GM23338 (cell line): ENCODE results near the gene CTNNA2. TPM values are rescaled to one million over a fixed set of nuclear protein-coding genes. Genes with fewer than 3 reads are reported as not detected.

ENCODE experiments used
- ATAC-seq: fragments of 200-7000 bp; cut with Tn5 transposase; 3 replicates; pipeline ENCODE4 v1.9.1; 2020
- DNase-seq: peaks from one replicate; pipeline ENCODE4 v3.0.0-alpha.2; 2015; ENCODE audit warnings: low spot score
- H2AFZ ChIP-seq: fragments of 200-600 bp; sonication (generic); 2 replicates; pipeline ENCODE4 v1.8.0; 2016; ENCODE audit warnings: antibody characterized with exemption, mild to moderate bottlenecking, moderate library complexity
- H3F3A ChIP-seq: fragments of 200-600 bp; sonication (generic); replicated peaks from 2 replicates; pipeline ENCODE4 v1.8.0; 2017; ENCODE audit warnings: antibody characterized with exemption, mixed run types, low read depth
- H3K27ac ChIP-seq: fragments of 200-600 bp; sonication (generic); 2 replicates; pipeline ENCODE4 v1.6.1; 2016; ENCODE audit warnings: low read depth
- H3K27me3 ChIP-seq: fragments of 200-600 bp; sonication (generic); 2 replicates; pipeline ENCODE4 v1.8.0; 2016; ENCODE audit warnings: mild to moderate bottlenecking, mixed run types, moderate library complexity; ENCODE audit not compliant: insufficient read depth
- H3K36me3 ChIP-seq: fragments of 200-600 bp; sonication (generic); 2 replicates; pipeline ENCODE4 v1.8.0; 2016; ENCODE audit warnings: mild to moderate bottlenecking; ENCODE audit not compliant: insufficient read depth
- H3K4me1 ChIP-seq: fragments of 200-600 bp; sonication (generic); 2 replicates; pipeline ENCODE4 v1.8.0; 2016; ENCODE audit warnings: mild to moderate bottlenecking, moderate library complexity; ENCODE audit not compliant: insufficient read depth
- H3K4me2 ChIP-seq: fragments of 200-600 bp; sonication (generic); 2 replicates; pipeline ENCODE4 v1.7.1; 2017; ENCODE audit warnings: mixed run types
- H3K4me3 ChIP-seq: fragments of 200-600 bp; sonication (generic); 2 replicates; pipeline ENCODE4 v1.6.1; 2016; ENCODE audit warnings: mixed run types
- H3K79me2 ChIP-seq: fragments of 200-600 bp; sonication (generic); replicated peaks from 2 replicates; pipeline ENCODE4 v1.8.0; 2017; ENCODE audit warnings: mild to moderate bottlenecking; ENCODE audit not compliant: insufficient read depth
- H3K9me2 ChIP-seq: fragments of 200-600 bp; sonication (generic); 2 replicates; pipeline ENCODE4 v1.8.0; 2017; ENCODE audit not compliant: insufficient read depth
- H4K20me1 ChIP-seq: fragments of 200-600 bp; sonication (generic); replicated peaks from 2 replicates; pipeline ENCODE4 v1.8.0; 2017; ENCODE audit warnings: mild to moderate bottlenecking; ENCODE audit not compliant: insufficient read depth
- H3K27ac Mint-ChIP-seq: 2 replicates; pipeline ENCODE4 v1.8.0; 2020; ENCODE audit warnings: inconsistent platforms, mild to moderate bottlenecking, moderate library complexity, mixed read lengths
- H3K27me3 Mint-ChIP-seq: 3 replicates; pipeline ENCODE4 v1.8.0; 2022; ENCODE audit warnings: low read depth, mild to moderate bottlenecking, moderate library complexity, mixed read lengths, inconsistent platforms; ENCODE audit not compliant: insufficient read depth, poor library complexity
- H3K36me3 Mint-ChIP-seq: 3 replicates; pipeline ENCODE4 v1.8.0; 2021; ENCODE audit warnings: low read depth, mild to moderate bottlenecking, inconsistent platforms, moderate library complexity, mixed read lengths
- H3K4me1 Mint-ChIP-seq: 3 replicates; pipeline ENCODE4 v1.8.0; 2020; ENCODE audit warnings: mild to moderate bottlenecking, inconsistent platforms, mixed read lengths
- H3K4me3 Mint-ChIP-seq: 3 replicates; pipeline ENCODE4 v1.8.0; 2021; ENCODE audit warnings: moderate library complexity, mild to moderate bottlenecking, inconsistent platforms, mixed read lengths
- H3K9me3 Mint-ChIP-seq: 3 replicates; pipeline ENCODE4 v1.8.0; 2020; ENCODE audit warnings: moderate library complexity, mild to moderate bottlenecking, inconsistent platforms, mixed read lengths
- CREB1 ChIP-seq: fragments of 250-450 bp; sonication (Bioruptor Pico); IDR thresholded peaks from 2 replicates; pipeline ENCODE4 v1.5.0; 2020; ENCODE audit warnings: low read depth, mild to moderate bottlenecking, moderate library complexity
- EZH2 ChIP-seq: fragments of 200-600 bp; sonication (generic); IDR thresholded peaks from one replicate; pipeline ENCODE4 v1.8.0; 2017; ENCODE audit warnings: antibody characterized with exemption, mild to moderate bottlenecking, low read depth; ENCODE audit not compliant: unreplicated experiment
- EZH2phosphoT487 ChIP-seq: fragments of 200-600 bp; sonication (generic); IDR thresholded peaks from one replicate; pipeline ENCODE4 v1.8.1; 2018; ENCODE audit warnings: antibody characterized with exemption; ENCODE audit not compliant: unreplicated experiment
- NANOG ChIP-seq: IDR thresholded peaks from 2 replicates; pipeline ENCODE4 v1.6.1; 2016; ENCODE audit warnings: antibody characterized with exemption, borderline replicate concordance
- POLR2AphosphoS5 ChIP-seq: IDR thresholded peaks from 2 replicates; pipeline ENCODE4 v1.6.1; 2016; ENCODE audit warnings: antibody characterized with exemption, low read depth
- ZNF114 ChIP-seq: fragments of 250-450 bp; sonication (Bioruptor Pico); IDR thresholded peaks from 2 replicates; pipeline ENCODE4 v1.5.0; 2020; ENCODE audit warnings: mild to moderate bottlenecking, moderate library complexity
- ZNF331 ChIP-seq: fragments of 250-450 bp; sonication (Bioruptor Pico); IDR thresholded peaks from 2 replicates; pipeline ENCODE4 v1.5.0; 2020; ENCODE audit warnings: low read depth, mild to moderate bottlenecking, moderate library complexity
- polyA plus RNA-seq: library from polyadenylated mRNA; unstranded; fragments of >200 nt; fragmentation: Nextera tagmentation; extraction: Ambion mirVana; gene quantifications from 2 replicates; pipeline ENCODE4 v1.2.1, GENCODE V29; 2016
- total RNA-seq: library from RNA; depleted of rRNA; stranded (reverse); fragments of >200 nt; shearing (Covaris generic); gene quantifications from 2 replicates; pipeline ENCODE4 v1.2.3, GENCODE V29; 2014
- TF ChIP-seq, protein P1 (sequence below): fragments of 250-450 bp; sonication (Bioruptor Pico); IDR thresholded peaks from 2 replicates; pipeline ENCODE4 v1.5.0; 2020; ENCODE audit warnings: mild to moderate bottlenecking, moderate library complexity
- TF ChIP-seq, protein P2 (sequence below), 2 experiments: fragments of 200-600 bp in 1 of 2; sonication (generic) in 1 of 2; conservative IDR thresholded peaks; 2 replicates each; pipeline versions ENCODE4 v1.5.1 to v1.6.1; 2016 to 2017; ENCODE audit warnings: antibody characterized with exemption in 2 of 2, low read depth in 2 of 2, mild to moderate bottlenecking in 2 of 2, moderate library complexity in 1 of 2
- TF ChIP-seq, protein P3 (sequence below): IDR thresholded peaks from one replicate; pipeline ENCODE4 v1.6.1; 2018; ENCODE audit warnings: antibody characterized with exemption; ENCODE audit not compliant: unreplicated experiment

CTNNA2 gene
- total and polyA plus RNA-seq, 2 experiments from 2014 or later = 6.4 to 15.6 TPM

DNA sequence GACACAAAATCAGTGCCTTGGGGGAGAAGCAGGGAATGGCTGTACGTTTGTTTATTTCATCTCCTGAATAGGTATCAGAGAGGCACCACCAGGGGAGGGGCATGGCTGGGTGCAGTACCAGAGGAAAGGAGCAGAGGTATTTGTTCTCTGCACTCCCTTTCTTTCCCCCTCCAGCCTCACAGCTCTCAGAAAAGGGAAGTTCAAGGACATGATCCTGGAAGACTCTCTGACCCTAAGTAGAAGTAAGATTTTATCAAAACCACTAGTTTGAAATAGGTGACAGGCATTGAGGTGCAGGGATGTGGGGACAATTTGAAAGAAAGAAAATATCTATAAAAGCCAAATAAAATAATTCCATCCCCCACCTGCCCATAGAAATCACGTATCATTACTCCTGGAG is 655.2 kb downstream of the CTNNA2 start:
- no peak overlapping the region for H3K4me2 ChIP-seq
- DNase-seq = no peak
- H3F3A ChIP-seq = no peaks in the 10 kb centered on the region
- no peaks in the 10 kb centered on the region for H3K36me3 ChIP-seq
- Mint-ChIP-seq H3K9me3 (no peaks in the 10 kb centered on the region), H3K4me1 (peaks cover 15% of the 10 kb centered on the region), H3K27me3 (no peaks in the 10 kb centered on the region), H3K36me3 (no peaks in the 10 kb centered on the region), H3K27ac (no peak overlapping the region), H3K4me3 (no peak overlapping the region)
- peaks cover 12% of the 10 kb centered on the region; the same call in 1 of the 2 replicates for H3K4me1 ChIP-seq
- no peak for ATAC-seq
- no peaks in the 10 kb centered on the region for H3K27me3 ChIP-seq
- H2AFZ ChIP-seq = no peak overlapping the region
- no peak for TF ChIP-seq NANOG
- no peak for TF ChIP-seq EZH2phosphoT487
- TF ChIP-seq, protein P1, sequence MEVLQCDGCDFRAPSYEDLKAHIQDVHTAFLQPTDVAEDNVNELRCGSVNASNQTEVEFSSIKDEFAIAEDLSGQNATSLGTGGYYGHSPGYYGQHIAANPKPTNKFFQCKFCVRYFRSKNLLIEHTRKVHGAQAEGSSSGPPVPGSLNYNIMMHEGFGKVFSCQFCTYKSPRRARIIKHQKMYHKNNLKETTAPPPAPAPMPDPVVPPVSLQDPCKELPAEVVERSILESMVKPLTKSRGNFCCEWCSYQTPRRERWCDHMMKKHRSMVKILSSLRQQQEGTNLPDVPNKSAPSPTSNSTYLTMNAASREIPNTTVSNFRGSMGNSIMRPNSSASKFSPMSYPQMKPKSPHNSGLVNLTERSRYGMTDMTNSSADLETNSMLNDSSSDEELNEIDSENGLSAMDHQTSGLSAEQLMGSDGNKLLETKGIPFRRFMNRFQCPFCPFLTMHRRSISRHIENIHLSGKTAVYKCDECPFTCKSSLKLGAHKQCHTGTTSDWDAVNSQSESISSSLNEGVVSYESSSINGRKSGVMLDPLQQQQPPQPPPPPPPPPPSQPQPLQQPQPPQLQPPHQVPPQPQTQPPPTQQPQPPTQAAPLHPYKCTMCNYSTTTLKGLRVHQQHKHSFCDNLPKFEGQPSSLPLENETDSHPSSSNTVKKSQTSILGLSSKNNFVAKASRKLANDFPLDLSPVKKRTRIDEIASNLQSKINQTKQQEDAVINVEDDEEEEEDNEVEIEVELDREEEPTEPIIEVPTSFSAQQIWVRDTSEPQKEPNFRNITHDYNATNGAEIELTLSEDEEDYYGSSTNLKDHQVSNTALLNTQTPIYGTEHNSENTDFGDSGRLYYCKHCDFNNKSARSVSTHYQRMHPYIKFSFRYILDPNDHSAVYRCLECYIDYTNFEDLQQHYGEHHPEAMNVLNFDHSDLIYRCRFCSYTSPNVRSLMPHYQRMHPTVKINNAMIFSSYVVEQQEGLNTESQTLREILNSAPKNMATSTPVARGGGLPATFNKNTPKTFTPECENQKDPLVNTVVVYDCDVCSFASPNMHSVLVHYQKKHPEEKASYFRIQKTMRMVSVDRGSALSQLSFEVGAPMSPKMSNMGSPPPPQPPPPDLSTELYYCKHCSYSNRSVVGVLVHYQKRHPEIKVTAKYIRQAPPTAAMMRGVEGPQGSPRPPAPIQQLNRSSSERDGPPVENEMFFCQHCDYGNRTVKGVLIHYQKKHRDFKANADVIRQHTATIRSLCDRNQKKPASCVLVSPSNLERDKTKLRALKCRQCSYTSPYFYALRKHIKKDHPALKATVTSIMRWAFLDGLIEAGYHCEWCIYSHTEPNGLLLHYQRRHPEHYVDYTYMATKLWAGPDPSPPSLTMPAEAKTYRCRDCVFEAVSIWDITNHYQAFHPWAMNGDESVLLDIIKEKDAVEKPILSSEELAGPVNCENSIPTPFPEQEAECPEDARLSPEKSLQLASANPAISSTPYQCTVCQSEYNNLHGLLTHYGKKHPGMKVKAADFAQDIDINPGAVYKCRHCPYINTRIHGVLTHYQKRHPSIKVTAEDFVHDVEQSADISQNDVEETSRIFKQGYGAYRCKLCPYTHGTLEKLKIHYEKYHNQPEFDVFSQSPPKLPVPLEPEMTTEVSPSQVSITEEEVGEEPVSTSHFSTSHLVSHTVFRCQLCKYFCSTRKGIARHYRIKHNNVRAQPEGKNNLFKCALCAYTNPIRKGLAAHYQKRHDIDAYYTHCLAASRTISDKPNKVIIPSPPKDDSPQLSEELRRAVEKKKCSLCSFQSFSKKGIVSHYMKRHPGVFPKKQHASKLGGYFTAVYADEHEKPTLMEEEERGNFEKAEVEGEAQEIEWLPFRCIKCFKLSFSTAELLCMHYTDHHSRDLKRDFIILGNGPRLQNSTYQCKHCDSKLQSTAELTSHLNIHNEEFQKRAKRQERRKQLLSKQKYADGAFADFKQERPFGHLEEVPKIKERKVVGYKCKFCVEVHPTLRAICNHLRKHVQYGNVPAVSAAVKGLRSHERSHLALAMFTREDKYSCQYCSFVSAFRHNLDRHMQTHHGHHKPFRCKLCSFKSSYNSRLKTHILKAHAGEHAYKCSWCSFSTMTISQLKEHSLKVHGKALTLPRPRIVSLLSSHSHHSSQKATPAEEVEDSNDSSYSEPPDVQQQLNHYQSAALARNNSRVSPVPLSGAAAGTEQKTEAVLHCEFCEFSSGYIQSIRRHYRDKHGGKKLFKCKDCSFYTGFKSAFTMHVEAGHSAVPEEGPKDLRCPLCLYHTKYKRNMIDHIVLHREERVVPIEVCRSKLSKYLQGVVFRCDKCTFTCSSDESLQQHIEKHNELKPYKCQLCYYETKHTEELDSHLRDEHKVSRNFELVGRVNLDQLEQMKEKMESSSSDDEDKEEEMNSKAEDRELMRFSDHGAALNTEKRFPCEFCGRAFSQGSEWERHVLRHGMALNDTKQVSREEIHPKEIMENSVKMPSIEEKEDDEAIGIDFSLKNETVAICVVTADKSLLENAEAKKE (CRISPR knock-in tag) = no peak
- TF ChIP-seq EZH2 = no peak
- TF ChIP-seq, protein P2, sequence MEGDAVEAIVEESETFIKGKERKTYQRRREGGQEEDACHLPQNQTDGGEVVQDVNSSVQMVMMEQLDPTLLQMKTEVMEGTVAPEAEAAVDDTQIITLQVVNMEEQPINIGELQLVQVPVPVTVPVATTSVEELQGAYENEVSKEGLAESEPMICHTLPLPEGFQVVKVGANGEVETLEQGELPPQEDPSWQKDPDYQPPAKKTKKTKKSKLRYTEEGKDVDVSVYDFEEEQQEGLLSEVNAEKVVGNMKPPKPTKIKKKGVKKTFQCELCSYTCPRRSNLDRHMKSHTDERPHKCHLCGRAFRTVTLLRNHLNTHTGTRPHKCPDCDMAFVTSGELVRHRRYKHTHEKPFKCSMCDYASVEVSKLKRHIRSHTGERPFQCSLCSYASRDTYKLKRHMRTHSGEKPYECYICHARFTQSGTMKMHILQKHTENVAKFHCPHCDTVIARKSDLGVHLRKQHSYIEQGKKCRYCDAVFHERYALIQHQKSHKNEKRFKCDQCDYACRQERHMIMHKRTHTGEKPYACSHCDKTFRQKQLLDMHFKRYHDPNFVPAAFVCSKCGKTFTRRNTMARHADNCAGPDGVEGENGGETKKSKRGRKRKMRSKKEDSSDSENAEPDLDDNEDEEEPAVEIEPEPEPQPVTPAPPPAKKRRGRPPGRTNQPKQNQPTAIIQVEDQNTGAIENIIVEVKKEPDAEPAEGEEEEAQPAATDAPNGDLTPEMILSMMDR (conservative IDR thresholded peaks at IDR 0.05; ENCODE audit: low read depth in 2 of 2) = no peak
- TF ChIP-seq ZNF331 (CRISPR knock-in tag) = no peak
- TF ChIP-seq POLR2AphosphoS5 = no peak
- TF ChIP-seq, protein P3, sequence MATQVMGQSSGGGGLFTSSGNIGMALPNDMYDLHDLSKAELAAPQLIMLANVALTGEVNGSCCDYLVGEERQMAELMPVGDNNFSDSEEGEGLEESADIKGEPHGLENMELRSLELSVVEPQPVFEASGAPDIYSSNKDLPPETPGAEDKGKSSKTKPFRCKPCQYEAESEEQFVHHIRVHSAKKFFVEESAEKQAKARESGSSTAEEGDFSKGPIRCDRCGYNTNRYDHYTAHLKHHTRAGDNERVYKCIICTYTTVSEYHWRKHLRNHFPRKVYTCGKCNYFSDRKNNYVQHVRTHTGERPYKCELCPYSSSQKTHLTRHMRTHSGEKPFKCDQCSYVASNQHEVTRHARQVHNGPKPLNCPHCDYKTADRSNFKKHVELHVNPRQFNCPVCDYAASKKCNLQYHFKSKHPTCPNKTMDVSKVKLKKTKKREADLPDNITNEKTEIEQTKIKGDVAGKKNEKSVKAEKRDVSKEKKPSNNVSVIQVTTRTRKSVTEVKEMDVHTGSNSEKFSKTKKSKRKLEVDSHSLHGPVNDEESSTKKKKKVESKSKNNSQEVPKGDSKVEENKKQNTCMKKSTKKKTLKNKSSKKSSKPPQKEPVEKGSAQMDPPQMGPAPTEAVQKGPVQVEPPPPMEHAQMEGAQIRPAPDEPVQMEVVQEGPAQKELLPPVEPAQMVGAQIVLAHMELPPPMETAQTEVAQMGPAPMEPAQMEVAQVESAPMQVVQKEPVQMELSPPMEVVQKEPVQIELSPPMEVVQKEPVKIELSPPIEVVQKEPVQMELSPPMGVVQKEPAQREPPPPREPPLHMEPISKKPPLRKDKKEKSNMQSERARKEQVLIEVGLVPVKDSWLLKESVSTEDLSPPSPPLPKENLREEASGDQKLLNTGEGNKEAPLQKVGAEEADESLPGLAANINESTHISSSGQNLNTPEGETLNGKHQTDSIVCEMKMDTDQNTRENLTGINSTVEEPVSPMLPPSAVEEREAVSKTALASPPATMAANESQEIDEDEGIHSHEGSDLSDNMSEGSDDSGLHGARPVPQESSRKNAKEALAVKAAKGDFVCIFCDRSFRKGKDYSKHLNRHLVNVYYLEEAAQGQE = no peak
- no peak for TF ChIP-seq ZNF114 (CRISPR knock-in tag)
- TF ChIP-seq CREB1 (CRISPR knock-in tag) = no peak
- peaks cover 13% of the 10 kb centered on the region; the same call in 1 of the 2 replicates for H3K9me2 ChIP-seq
- no peak overlapping the region for H3K4me3 ChIP-seq
- no peaks in the 10 kb centered on the region for H3K79me2 ChIP-seq
- no peak overlapping the region for H3K27ac ChIP-seq
- no peaks in the 10 kb centered on the region for H4K20me1 ChIP-seq
